ENCODE measurements around the gene TNNC1. TPM values are rescaled to one million over a fixed set of nuclear protein-coding genes. Genes with fewer than 3 reads are reported as not detected.
A peak's percentile ranks its signal among the peaks of the same experiment; 100 is the strongest.

The TNNC1 gene
- total and polyA plus RNA-seq, 10 donors = 0.74 to 5.8 (median 1.9) TPM

GRCh38 chr3:52441772-52442332, 12.0 kb downstream of the TNNC1 start:
- intact Hi-C loops (cut with DNase I; ENCODE audit: low total_unique reads) = no loop called here
- DNase-seq = peak; percentile 43
- Histone ChIP-seq H3K4me1 (peaks cover 0 to 37% (median 17%) of the 10 kb centered on the region in 6 donors), H3K27ac (no peak overlapping the region), H3K9me3 (no peaks in the 10 kb centered on the region), H3K36me3 (no peaks in the 10 kb centered on the region), H3K27me3 (replicated peaks in 1 of 7) (no peaks in the 10 kb centered on the region), H3K4me3 (no peak overlapping the region)
- TF ChIP-seq POLR2AphosphoS5 (IDR thresholded peaks at IDR 0.05) (no peak), POLR2A (IDR thresholded peaks at IDR 0.05) (no peak)
- TF ChIP-seq, protein P1, sequence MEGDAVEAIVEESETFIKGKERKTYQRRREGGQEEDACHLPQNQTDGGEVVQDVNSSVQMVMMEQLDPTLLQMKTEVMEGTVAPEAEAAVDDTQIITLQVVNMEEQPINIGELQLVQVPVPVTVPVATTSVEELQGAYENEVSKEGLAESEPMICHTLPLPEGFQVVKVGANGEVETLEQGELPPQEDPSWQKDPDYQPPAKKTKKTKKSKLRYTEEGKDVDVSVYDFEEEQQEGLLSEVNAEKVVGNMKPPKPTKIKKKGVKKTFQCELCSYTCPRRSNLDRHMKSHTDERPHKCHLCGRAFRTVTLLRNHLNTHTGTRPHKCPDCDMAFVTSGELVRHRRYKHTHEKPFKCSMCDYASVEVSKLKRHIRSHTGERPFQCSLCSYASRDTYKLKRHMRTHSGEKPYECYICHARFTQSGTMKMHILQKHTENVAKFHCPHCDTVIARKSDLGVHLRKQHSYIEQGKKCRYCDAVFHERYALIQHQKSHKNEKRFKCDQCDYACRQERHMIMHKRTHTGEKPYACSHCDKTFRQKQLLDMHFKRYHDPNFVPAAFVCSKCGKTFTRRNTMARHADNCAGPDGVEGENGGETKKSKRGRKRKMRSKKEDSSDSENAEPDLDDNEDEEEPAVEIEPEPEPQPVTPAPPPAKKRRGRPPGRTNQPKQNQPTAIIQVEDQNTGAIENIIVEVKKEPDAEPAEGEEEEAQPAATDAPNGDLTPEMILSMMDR (IDR thresholded peaks at IDR 0.05 in 8 of 11, conservative IDR thresholded peaks at IDR 0.05 in 3 of 11) = no peak
- WGBS, 5 donors = 89 to 95% (median 92%) methylated on average over 7 to 18 of the region's 18 CpGs

DNA sequence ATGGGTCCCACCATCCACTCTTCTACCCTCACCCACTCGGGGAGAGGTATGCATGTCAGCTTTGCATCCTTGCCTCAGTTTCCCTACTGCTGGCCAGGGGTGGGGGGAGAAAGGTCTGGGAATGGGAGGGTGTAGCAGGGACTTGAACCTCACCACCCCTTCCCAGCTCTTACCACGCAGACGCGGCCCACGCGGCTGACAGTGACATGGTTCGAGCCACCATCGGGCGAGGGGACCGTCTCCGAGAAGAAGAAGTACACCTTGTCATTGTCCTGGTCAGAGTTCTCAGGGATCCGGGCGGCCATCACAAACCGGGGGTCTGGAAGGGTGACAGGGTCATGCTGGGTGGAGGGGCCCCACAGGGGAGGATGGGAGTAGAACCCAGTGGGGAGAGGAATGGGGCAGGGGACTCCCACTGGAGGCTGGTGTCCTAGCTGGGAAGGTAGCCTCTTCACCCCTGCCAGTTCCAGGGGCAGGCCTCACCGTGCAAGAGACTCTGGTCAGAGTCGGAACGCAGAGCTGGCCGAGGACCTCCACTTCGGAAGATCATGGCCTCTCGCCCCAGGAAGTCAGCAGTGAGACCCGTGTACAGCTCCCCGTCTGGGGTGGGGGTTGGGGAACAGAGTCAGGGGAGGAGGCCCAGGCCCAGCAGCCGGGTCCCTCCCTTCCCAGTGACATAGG, 12.6 kb downstream of the TNNC1 start:
- TF ChIP-seq, protein P1 (IDR thresholded peaks at IDR 0.05 in 8 of 11, conservative IDR thresholded peaks at IDR 0.05 in 3 of 11) = no peak
- Histone ChIP-seq H3K27ac (no peak overlapping the region), H3K4me1 (peaks cover 0 to 37% (median 14%) of the 10 kb centered on the region in 6 donors), H3K4me3 (no peak overlapping the region), H3K27me3 (replicated peaks in 1 of 7) (no peaks in the 10 kb centered on the region), H3K9me3 (no peaks in the 10 kb centered on the region), H3K36me3 (no peaks in the 10 kb centered on the region)
- intact Hi-C loops (cut with DNase I; ENCODE audit: low total_unique reads) = no loop called here
- DNase-seq = peak; percentile 59
- WGBS, 5 donors = 91 to 95% (median 93%) methylated on average over 21 to 23 of the region's 23 CpGs

DNA sequence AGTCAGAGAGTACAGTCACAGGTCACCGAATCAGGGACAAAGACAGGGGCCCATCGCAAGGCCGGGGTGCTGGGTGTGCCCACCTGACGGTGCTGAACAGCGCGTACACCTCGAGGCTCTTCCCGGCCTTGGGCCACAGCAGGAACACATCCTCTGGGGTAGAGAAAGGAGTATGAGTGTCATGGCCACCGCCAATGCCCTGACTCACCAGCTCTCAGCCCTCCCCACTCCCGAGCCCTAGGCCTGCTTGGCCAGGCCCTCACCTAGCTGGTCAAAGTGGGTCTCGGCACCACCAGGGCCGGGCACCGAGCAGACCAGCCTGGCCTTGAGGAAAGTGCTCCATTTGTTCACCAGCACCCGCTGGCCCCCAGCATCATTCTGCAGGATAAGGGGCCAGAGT, 13.2 kb downstream of the TNNC1 start:
- intact Hi-C loops (cut with DNase I; ENCODE audit: low total_unique reads) = no loop called here
- Histone ChIP-seq H3K4me1 (peaks cover 0 to 40% (median 17%) of the 10 kb centered on the region in 6 donors), H3K4me3 (no peak overlapping the region), H3K9me3 (no peaks in the 10 kb centered on the region), H3K27me3 (replicated peaks in 1 of 7) (no peaks in the 10 kb centered on the region), H3K36me3 (no peaks in the 10 kb centered on the region), H3K27ac (no peak overlapping the region)
- peak; percentile 56 for DNase-seq
- 88 to 94% (median 89%) methylated on average over 12 to 14 of the region's 14 CpGs for WGBS, 5 donors
- no peak for TF ChIP-seq POLR2A (IDR thresholded peaks at IDR 0.05)
- TF ChIP-seq, protein P1 (IDR thresholded peaks at IDR 0.05 in 8 of 11, conservative IDR thresholded peaks at IDR 0.05 in 3 of 11) = no peak

DNA sequence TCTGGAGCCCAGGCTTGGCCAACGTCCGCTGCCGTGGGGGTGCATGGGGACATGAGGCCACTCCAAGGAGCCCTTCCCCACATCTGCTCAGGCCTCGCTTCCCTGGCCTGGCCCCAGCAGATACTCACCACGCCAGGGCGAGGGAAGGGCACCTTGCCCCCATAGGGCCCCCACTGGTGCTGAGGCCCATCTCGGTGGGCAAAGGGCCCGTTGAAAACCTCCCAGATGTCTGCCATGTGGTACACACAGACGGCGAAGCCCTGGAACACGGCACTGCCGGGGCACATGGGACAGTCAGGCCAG, 13.6 kb downstream of the TNNC1 start:
- WGBS, 5 donors = 87 to 96% (median 92%) methylated on average over 4 to 12 of the region's 12 CpGs
- peak; percentile 66 for DNase-seq
- H3K4me3 ChIP-seq = no peak overlapping the region

More for the DNA sequence above, 13.6 kb downstream of the TNNC1 start:
- Histone ChIP-seq H3K4me1 (peaks cover 0 to 39% (median 17%) of the 10 kb centered on the region in 6 donors), H3K27ac (no peak overlapping the region), H3K36me3 (no peaks in the 10 kb centered on the region), H3K27me3 (replicated peaks in 1 of 7) (no peaks in the 10 kb centered on the region), H3K9me3 (no peaks in the 10 kb centered on the region)
- TF ChIP-seq POLR2AphosphoS5 (IDR thresholded peaks at IDR 0.05) (no peak), POLR2A (IDR thresholded peaks at IDR 0.05) (no peak)
- TF ChIP-seq, protein P1 (IDR thresholded peaks at IDR 0.05 in 8 of 11, conservative IDR thresholded peaks at IDR 0.05 in 3 of 11) = no peak
- intact Hi-C loops (cut with DNase I; ENCODE audit: low total_unique reads) = no loop called here

All from spleen (tissue), 11 donors.